ENCODE results near the gene MOSPD2. TPM values are rescaled to one million over a fixed set of nuclear protein-coding genes. Genes with fewer than 3 reads are reported as not detected.

MOSPD2 gene
- total and polyA plus RNA-seq, 2 experiments from 2014 or later: 8.2 to 21.1 TPM

DNA sequence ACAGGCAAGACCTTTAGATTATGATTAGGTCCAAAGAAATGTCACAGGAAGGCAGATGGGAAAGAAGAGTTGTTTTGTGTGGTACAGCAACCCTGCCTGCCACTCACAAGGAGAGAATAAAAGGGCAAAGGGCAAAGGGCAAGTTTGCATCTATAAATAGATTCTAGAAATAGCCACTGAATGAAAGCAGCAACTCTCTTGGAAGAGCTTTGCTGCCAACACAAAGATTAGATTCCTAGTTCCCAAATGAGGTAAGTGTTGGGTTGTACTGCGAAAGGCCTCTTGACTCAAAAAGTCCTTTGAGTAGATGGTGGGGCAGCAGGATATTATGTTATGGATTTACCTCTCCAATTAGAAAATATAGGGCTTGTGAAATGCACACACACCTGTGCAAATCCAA is 61.2 kb downstream of the MOSPD2 start:
- no peaks in the 10 kb centered on the region for H3K27me3 ChIP-seq
- H3K9me3 ChIP-seq (ENCODE audit: low read depth): no peaks in the 10 kb centered on the region
- no peak overlapping the region for H2AFZ ChIP-seq
- H3K79me2 ChIP-seq: no peaks in the 10 kb centered on the region
- TF ChIP-seq, protein P1, sequence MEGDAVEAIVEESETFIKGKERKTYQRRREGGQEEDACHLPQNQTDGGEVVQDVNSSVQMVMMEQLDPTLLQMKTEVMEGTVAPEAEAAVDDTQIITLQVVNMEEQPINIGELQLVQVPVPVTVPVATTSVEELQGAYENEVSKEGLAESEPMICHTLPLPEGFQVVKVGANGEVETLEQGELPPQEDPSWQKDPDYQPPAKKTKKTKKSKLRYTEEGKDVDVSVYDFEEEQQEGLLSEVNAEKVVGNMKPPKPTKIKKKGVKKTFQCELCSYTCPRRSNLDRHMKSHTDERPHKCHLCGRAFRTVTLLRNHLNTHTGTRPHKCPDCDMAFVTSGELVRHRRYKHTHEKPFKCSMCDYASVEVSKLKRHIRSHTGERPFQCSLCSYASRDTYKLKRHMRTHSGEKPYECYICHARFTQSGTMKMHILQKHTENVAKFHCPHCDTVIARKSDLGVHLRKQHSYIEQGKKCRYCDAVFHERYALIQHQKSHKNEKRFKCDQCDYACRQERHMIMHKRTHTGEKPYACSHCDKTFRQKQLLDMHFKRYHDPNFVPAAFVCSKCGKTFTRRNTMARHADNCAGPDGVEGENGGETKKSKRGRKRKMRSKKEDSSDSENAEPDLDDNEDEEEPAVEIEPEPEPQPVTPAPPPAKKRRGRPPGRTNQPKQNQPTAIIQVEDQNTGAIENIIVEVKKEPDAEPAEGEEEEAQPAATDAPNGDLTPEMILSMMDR (IDR thresholded peaks at IDR 0.05; ENCODE audit: poor library complexity): no peak
- TF ChIP-seq EZH2phosphoT487 (IDR thresholded peaks at IDR 0.05; ENCODE audit: low read depth, severe bottlenecking, unreplicated experiment) (no peak), EZH2 (IDR thresholded peaks at IDR 0.05; ENCODE audit: borderline replicate concordance) (no peak)
- 76% methylated on average over 1 of the region's 1 CpG for WGBS (ENCODE audit: low lambda C conversion rate, missing lambda C conversion rate)
- DNase-seq (ENCODE audit: low spot score): no peak
- no peaks in the 10 kb centered on the region for H4K20me1 ChIP-seq (ENCODE audit: insufficient read depth, poor library complexity, severe bottlenecking)
- no peaks in the 10 kb centered on the region for H3K4me1 ChIP-seq (ENCODE audit: insufficient read depth)
- H3K4me3 ChIP-seq: no peak overlapping the region
- H3K27ac ChIP-seq: no peak overlapping the region
- H3K36me3 ChIP-seq (replicated peaks; ENCODE audit: insufficient read depth, low read depth): no peaks in the 10 kb centered on the region
- H3K4me2 ChIP-seq: no peak overlapping the region
- no peaks in the 10 kb centered on the region for H3K9me2 ChIP-seq (replicated peaks; ENCODE audit: insufficient read depth)

- H3K9me2 ChIP-seq (replicated peaks; ENCODE audit: insufficient read depth): no peaks in the 10 kb centered on the region
- no peaks in the 10 kb centered on the region for H3K36me3 ChIP-seq (replicated peaks; ENCODE audit: insufficient read depth, low read depth)
- H4K20me1 ChIP-seq (ENCODE audit: insufficient read depth, poor library complexity, severe bottlenecking): no peaks in the 10 kb centered on the region
- WGBS (ENCODE audit: low lambda C conversion rate, missing lambda C conversion rate): 64% methylated on average over 5 of the region's 5 CpGs
- no peak overlapping the region for H3K4me2 ChIP-seq
- no peak for TF ChIP-seq EZH2 (IDR thresholded peaks at IDR 0.05; ENCODE audit: borderline replicate concordance)
- TF ChIP-seq, protein P1 (IDR thresholded peaks at IDR 0.05; ENCODE audit: poor library complexity): no peak
- TF ChIP-seq EZH2phosphoT487 (IDR thresholded peaks at IDR 0.05; ENCODE audit: low read depth, severe bottlenecking, unreplicated experiment): no peak
- H3K27ac ChIP-seq: peak overlapping the region; percentile 40
- no peak overlapping the region for H2AFZ ChIP-seq
- no peaks in the 10 kb centered on the region for H3K9me3 ChIP-seq (ENCODE audit: low read depth)
- no peak overlapping the region for H3K4me3 ChIP-seq
- H3K27me3 ChIP-seq: no peaks in the 10 kb centered on the region
- DNase-seq (ENCODE audit: low spot score): peak; percentile 24
- no peaks in the 10 kb centered on the region for H3K79me2 ChIP-seq
- H3K4me1 ChIP-seq (ENCODE audit: insufficient read depth): no peaks in the 10 kb centered on the region
Measured at GRCh38 chrX:14936561-14936960, 63.3 kb downstream of the MOSPD2 start.

DNA sequence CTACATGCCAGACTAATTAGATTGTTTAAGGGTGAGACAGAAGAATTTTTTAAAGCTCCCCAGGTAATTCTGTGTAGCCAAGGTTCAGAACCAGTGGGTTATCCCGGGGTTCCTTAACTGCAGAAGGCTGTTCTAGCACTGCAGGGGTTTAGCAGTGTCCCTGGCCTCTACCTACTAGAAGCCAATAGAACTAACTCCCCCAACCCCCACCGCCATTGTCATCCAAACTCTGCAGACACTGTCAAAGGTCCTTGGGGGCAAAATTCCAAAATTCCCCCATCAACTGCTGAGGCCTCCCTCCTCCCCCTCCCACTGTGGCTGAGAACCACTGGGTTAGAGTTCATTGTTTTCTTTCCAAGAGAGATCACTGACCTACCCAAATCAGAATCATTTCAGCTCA is 66.4 kb downstream of the MOSPD2 start:
- Histone ChIP-seq H3K27me3 (no peaks in the 10 kb centered on the region), H3K4me2 (no peak overlapping the region), H3K9me2 (replicated peaks; ENCODE audit: insufficient read depth) (no peaks in the 10 kb centered on the region), H4K20me1 (ENCODE audit: insufficient read depth, poor library complexity, severe bottlenecking) (no peaks in the 10 kb centered on the region), H3K4me1 (ENCODE audit: insufficient read depth) (no peaks in the 10 kb centered on the region), H3K4me3 (no peak overlapping the region), H3K79me2 (no peaks in the 10 kb centered on the region), H2AFZ (no peak overlapping the region), H3K27ac (no peak overlapping the region), H3K36me3 (replicated peaks; ENCODE audit: insufficient read depth, low read depth) (no peaks in the 10 kb centered on the region), H3K9me3 (ENCODE audit: low read depth) (no peaks in the 10 kb centered on the region)
- TF ChIP-seq EZH2 (IDR thresholded peaks at IDR 0.05; ENCODE audit: borderline replicate concordance): no peak
- TF ChIP-seq EZH2phosphoT487 (IDR thresholded peaks at IDR 0.05; ENCODE audit: low read depth, severe bottlenecking, unreplicated experiment): no peak
- TF ChIP-seq, protein P1 (IDR thresholded peaks at IDR 0.05; ENCODE audit: poor library complexity): no peak
- no peak for DNase-seq (ENCODE audit: low spot score)
- 67% methylated on average over 2 of the region's 2 CpGs for whole genome bisulfite sequencing (ENCODE audit: low lambda C conversion rate, missing lambda C conversion rate)

DNA sequence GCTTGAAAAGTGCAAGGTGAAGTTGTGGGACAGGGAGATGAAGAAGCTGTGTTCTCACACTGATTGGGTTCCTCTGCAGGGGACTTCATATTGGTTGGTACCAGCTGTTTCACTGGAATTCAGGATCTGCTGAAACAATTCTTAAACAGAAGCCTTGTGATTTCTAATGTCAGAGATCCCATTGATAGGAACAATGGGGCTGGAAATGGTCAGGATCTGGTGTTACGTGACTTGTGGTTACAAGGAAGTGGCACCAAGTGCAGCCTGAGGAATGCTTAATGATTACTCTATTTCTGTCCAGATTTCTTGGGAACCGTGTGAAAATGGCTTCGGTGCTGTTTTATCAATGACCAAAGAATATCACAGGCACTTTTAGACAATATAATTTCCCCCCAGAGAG is 68.1 kb downstream of the MOSPD2 start:
- Histone ChIP-seq H3K4me3 (no peak overlapping the region), H3K4me1 (ENCODE audit: insufficient read depth) (no peaks in the 10 kb centered on the region), H3K27ac (no peak overlapping the region), H2AFZ (no peak overlapping the region), H3K4me2 (no peak overlapping the region), H3K27me3 (no peaks in the 10 kb centered on the region), H3K36me3 (replicated peaks; ENCODE audit: insufficient read depth, low read depth) (no peaks in the 10 kb centered on the region), H3K9me3 (ENCODE audit: low read depth) (no peaks in the 10 kb centered on the region), H3K9me2 (replicated peaks; ENCODE audit: insufficient read depth) (no peaks in the 10 kb centered on the region), H3K79me2 (no peaks in the 10 kb centered on the region), H4K20me1 (ENCODE audit: insufficient read depth, poor library complexity, severe bottlenecking) (no peaks in the 10 kb centered on the region)
- 87% methylated on average over 3 of the region's 3 CpGs for WGBS (ENCODE audit: low lambda C conversion rate, missing lambda C conversion rate)
- DNase-seq (ENCODE audit: low spot score): no peak
- TF ChIP-seq, protein P1 (IDR thresholded peaks at IDR 0.05; ENCODE audit: poor library complexity): no peak
- TF ChIP-seq EZH2phosphoT487 (IDR thresholded peaks at IDR 0.05; ENCODE audit: low read depth, severe bottlenecking, unreplicated experiment) (no peak), EZH2 (IDR thresholded peaks at IDR 0.05; ENCODE audit: borderline replicate concordance) (no peak)
